ENCODE measurements around the gene ZFP57.

The ZFP57 gene

DNA sequence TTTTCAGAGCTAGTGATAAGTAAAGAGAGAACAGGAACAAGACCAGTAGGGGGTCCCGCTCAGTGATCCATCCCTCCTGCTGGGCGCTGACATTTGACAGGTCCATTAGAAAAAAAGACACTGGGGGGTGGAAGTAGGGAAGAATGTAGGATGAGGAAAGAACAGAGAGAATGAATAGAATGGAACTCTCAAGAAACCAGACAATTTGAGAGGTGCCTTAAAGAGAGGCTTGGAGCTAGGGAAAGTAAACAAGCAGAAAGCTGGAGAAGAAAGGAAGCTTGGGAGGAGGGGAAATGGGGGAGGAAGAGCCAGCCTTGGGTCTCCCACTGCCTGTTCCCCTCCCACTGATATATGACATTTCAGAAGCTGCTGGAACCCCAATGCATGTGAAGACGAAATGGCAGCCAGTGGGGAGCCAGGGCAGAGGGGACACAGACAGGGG lies 56.4 kb downstream of the ZFP57 start:
- Mint-ChIP-seq H3K27me3 (peaks cover 1% of the 10 kb centered on the region), H3K4me3 (no peak overlapping the region), H3K27ac (ENCODE audit: low read depth) (no peak overlapping the region), H3K36me3 (ENCODE audit: insufficient read depth) (peaks cover 4% of the 10 kb centered on the region), H3K4me1 (peaks cover 12% of the 10 kb centered on the region), H3K9me3 (no peaks in the 10 kb centered on the region)
- ATAC-seq (replicated peaks; ENCODE audit: extremely low read depth, poor library complexity, severe bottlenecking) (no peak), DNase-seq (ENCODE audit: low spot score in 2 of 2) (no peak)

Measured in central memory CD8-positive, alpha-beta T cell (primary cell).